CD8-positive, alpha-beta memory T cell (primary cell): ENCODE data around the gene SOAT1. TPM values are rescaled to one million over a fixed set of nuclear protein-coding genes. Genes with fewer than 3 reads are reported as not detected.

ENCODE experiments used
- CTCF ChIA-PET: fragments of 350-600 bp; sonication (Branson Sonifier 250); formaldehyde crosslinking; loops from one replicate; lab custom pipeline; 2021; ENCODE audit warnings: antibody characterized with exemption; lab: Charles Lee
- POLR2A ChIA-PET: fragments of 350-600 bp; sonication (Branson Sonifier 250); formaldehyde crosslinking; loops from one replicate; lab custom pipeline; 2021; ENCODE audit warnings: antibody characterized with exemption; lab: Charles Lee
- DNase-seq, 5 donors: peaks; one replicate each; pipeline versions ENCODE4 v3.0.0 to v3.0.0-alpha.2; 2020 to 2022; ENCODE audit warnings: mixed read lengths in 1 of 5
- H3K27ac ChIP-seq: one replicate; pipeline ENCODE4 v1.7.0; 2013; ENCODE audit warnings: low read depth, mild to moderate bottlenecking, low read length, moderate library complexity
- H3K27me3 ChIP-seq: 2 replicates; pipeline ENCODE4 v1.7.0; 2013; ENCODE audit warnings: low read length, mild to moderate bottlenecking; ENCODE audit not compliant: insufficient read depth, poor library complexity, severe bottlenecking
- H3K36me3 ChIP-seq: 2 replicates; pipeline ENCODE4 v1.7.0; 2013; ENCODE audit warnings: mild to moderate bottlenecking, low read length, moderate library complexity; ENCODE audit not compliant: insufficient read depth
- H3K4me1 ChIP-seq: 2 replicates; pipeline ENCODE4 v1.7.0; 2013; ENCODE audit warnings: mild to moderate bottlenecking, low read length, moderate library complexity; ENCODE audit not compliant: insufficient read depth
- H3K4me3 ChIP-seq: 2 replicates; pipeline ENCODE4 v1.7.0; 2013; ENCODE audit warnings: mild to moderate bottlenecking, low read length
- H3K9me3 ChIP-seq: 2 replicates; pipeline ENCODE4 v1.7.0; 2013; ENCODE audit warnings: mild to moderate bottlenecking, low read length
- H3K27ac Mint-ChIP-seq, 8 donors: one replicate each; pipeline ENCODE4 v1.8.0; 2020 to 2021; ENCODE audit warnings: mixed read lengths in 8 of 8, mild to moderate bottlenecking in 6 of 8, inconsistent platforms in 3 of 8, moderate library complexity in 3 of 8
- H3K27me3 Mint-ChIP-seq, 2 donors: one replicate each; pipeline ENCODE4 v1.8.0; 2020 to 2021; ENCODE audit warnings: mixed read lengths in 2 of 2, mild to moderate bottlenecking in 1 of 2, moderate library complexity in 1 of 2
- H3K36me3 Mint-ChIP-seq, 3 donors: one replicate each; pipeline ENCODE4 v1.8.0; 2020 to 2021; ENCODE audit warnings: mixed read lengths in 3 of 3, inconsistent platforms in 1 of 3, mild to moderate bottlenecking in 1 of 3
- H3K4me1 Mint-ChIP-seq, 3 donors: one replicate each; pipeline ENCODE4 v1.8.0; 2020 to 2021; ENCODE audit warnings: mixed read lengths in 3 of 3, inconsistent platforms in 1 of 3, mild to moderate bottlenecking in 1 of 3
- H3K4me3 Mint-ChIP-seq, 7 donors: one replicate each; pipeline ENCODE4 v1.8.0; 2020 to 2021; ENCODE audit warnings: mixed read lengths in 7 of 7, mild to moderate bottlenecking in 6 of 7, moderate library complexity in 4 of 7, inconsistent platforms in 2 of 7
- H3K9me3 Mint-ChIP-seq, 5 donors: one replicate each; pipeline ENCODE4 v1.8.0; 2020 to 2022; ENCODE audit warnings: mixed read lengths in 5 of 5, mild to moderate bottlenecking in 3 of 5, moderate library complexity in 2 of 5, inconsistent platforms in 1 of 5
- polyA plus RNA-seq: library from polyadenylated mRNA; unstranded; fragments of 300-500 nt; fragmentation: Illumina TruSeq; gene quantifications from one replicate; pipeline ENCODE4 v1.2.3, GENCODE V29; 2021
- total RNA-seq, 2 experiments: library from RNA; stranded (reverse); gene quantifications; one replicate each; pipeline ENCODE4 v1.2.3, GENCODE V29; 2021

Gene SOAT1
- total and polyA plus RNA-seq, 3 experiments from 2014 or later = 66.0 to 85.6 (median 66.0) TPM

DNA sequence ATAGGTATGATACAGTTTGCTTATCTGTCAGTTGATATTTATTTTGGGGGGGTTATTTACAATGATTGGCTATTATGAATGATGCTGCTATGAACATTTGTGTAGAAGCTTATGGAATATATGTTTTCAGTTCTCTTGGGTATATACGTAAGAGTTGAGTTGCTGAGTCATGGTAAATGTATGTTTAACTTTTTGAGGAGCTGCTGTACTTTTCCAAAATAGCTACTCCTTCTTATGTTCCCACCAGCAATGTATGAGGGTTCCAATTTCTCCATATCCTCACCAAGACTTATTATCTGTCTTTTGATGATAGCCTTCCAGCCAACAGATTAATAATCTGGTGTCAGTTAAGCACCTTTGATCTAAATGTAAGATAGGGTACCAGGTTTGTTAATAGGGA is 11.9 kb downstream of the SOAT1 start:
- Histone ChIP-seq H3K4me3 (no peak overlapping the region), H3K27me3 (no peaks in the 10 kb centered on the region), H3K36me3 (peaks cover 22% of the 10 kb centered on the region), H3K9me3 (no peaks in the 10 kb centered on the region), H3K4me1 (peaks cover 15% of the 10 kb centered on the region), H3K27ac (no peak overlapping the region)
- H3K36me3 Mint-ChIP-seq = peaks cover 0 to 69% (median 20%) of the 10 kb centered on the region in 3 donors
- H3K9me3 Mint-ChIP-seq = no peaks in the 10 kb centered on the region
- H3K27ac Mint-ChIP-seq = peak overlapping the region in 3 of 8 donors; percentile 19 to 56 (median 55)
- H3K4me3 Mint-ChIP-seq = no peak overlapping the region
- peaks cover 38 to 62% (median 61%) of the 10 kb centered on the region in 3 donors for H3K4me1 Mint-ChIP-seq
- no peak for DNase-seq
- no peaks in the 10 kb centered on the region for H3K27me3 Mint-ChIP-seq
- ChIA-PET CTCF (no interaction called here), POLR2A (no interaction called here)

DNA sequence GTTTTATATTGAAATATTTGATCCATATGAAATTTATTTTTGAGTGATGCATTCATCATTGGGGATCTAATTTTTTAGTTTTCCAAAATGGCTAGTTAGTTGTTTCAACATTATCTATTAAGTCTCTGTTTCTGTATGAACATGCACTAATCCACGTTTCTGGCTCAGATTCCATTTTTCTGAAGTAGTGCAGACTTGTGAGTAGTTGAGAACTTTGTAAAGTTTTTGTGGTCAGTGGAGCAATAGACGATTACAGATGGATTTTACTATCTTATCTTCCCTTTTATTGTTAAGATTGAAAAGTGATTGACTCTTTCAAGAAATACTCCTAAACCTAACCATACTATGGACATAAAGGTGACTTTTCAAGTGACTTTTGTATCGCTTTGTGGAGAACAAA is 16.7 kb downstream of the SOAT1 start:
- H3K27ac Mint-ChIP-seq = peak overlapping the region in 2 of 8 donors; percentile 38 to 66
- CTCF ChIA-PET = no interaction called here

DNA sequence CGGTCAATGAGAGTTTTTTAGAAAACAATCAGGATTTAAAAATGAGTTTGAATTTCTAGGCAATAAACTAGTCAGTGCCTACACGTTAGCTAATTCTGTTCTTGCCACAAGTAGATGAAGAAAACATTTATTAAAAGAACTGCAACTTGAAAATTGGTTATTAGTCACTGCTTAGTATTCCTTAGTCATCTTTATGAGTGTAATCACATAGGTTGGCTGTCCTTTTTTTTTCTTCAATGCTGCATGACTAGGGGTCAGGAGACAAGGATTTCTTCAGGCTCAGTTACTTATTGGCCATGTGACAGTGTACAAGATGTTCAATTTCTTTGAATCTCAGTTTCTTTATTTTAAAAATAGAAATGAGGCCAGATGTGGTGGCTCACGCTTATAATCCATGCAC is 17.1 kb downstream of the SOAT1 start:
- Histone ChIP-seq H3K9me3 (no peaks in the 10 kb centered on the region), H3K4me1 (peaks cover 5% of the 10 kb centered on the region), H3K36me3 (peaks cover 12% of the 10 kb centered on the region), H3K27ac (no peak overlapping the region), H3K27me3 (no peaks in the 10 kb centered on the region), H3K4me3 (no peak overlapping the region)
- DNase-seq = no peak
- Mint-ChIP-seq H3K27ac (peak overlapping the region in 1 of 8 donors; percentile 43), H3K36me3 (peaks cover 0 to 62% (median 23%) of the 10 kb centered on the region in 3 donors), H3K4me3 (no peak overlapping the region), H3K9me3 (no peaks in the 10 kb centered on the region), H3K27me3 (peaks cover 0 to 1% of the 10 kb centered on the region in 2 donors), H3K4me1 (peaks cover 42 to 58% (median 56%) of the 10 kb centered on the region in 3 donors)
- CTCF ChIA-PET = no interaction called here
- POLR2A ChIA-PET = interaction anchor here (1.6 kb wide), 1 partner anchor 17 kb away, joined by 3 read pairs; the partner anchor contains the start of gene SOAT1

More for the DNA sequence above, 16.7 kb downstream of the SOAT1 start:
- peaks cover 0 to 65% (median 24%) of the 10 kb centered on the region in 3 donors for H3K36me3 Mint-ChIP-seq
- peaks cover 0 to 1% of the 10 kb centered on the region in 2 donors for H3K27me3 Mint-ChIP-seq
- Histone ChIP-seq H3K27me3 (no peaks in the 10 kb centered on the region), H3K9me3 (no peaks in the 10 kb centered on the region), H3K36me3 (peaks cover 15% of the 10 kb centered on the region), H3K27ac (no peak overlapping the region), H3K4me3 (no peak overlapping the region), H3K4me1 (peaks cover 6% of the 10 kb centered on the region)
- H3K4me1 Mint-ChIP-seq = peaks cover 44 to 60% (median 57%) of the 10 kb centered on the region in 3 donors
- no peak overlapping the region for H3K4me3 Mint-ChIP-seq
- DNase-seq = no peak
- no peaks in the 10 kb centered on the region for H3K9me3 Mint-ChIP-seq
- POLR2A ChIA-PET = interaction anchor here (1.6 kb wide), 1 partner anchor 17 kb away, joined by 3 read pairs; the partner anchor contains the start of gene SOAT1

DNA sequence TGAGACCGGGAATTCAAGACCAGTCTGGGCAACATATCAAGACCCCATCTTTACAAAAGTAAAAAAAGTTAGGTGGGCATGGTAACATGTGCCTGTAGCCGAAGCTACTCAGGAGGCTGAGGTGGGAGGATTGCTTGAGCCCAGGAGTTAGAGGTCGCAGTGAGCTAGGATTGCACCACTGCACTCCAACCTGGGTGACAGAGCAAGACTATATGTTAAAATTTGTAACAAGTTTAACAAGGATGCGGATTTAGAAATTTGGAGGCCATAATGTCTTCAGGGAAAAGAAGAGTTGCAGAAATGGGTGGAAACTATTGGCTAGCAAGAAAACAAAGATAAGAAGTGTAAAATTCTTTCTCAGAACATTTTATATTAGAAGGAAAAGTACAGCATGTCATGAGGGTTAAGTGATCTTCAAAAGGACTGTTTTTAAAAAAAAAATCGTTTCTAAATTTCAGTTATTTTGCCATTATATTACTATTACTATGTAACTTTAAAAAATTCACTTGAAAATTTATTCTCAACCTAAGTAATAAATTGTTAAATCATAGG is 17.6 kb downstream of the SOAT1 start:
- Histone ChIP-seq H3K27ac (no peak overlapping the region), H3K9me3 (no peaks in the 10 kb centered on the region), H3K36me3 (peaks cover 11% of the 10 kb centered on the region), H3K4me1 (peaks cover under 1% of the 10 kb centered on the region), H3K4me3 (no peak overlapping the region), H3K27me3 (no peaks in the 10 kb centered on the region)
- H3K27ac Mint-ChIP-seq = peak overlapping the region in 2 of 8 donors; percentile 43 to 81
- peaks cover 0 to 1% of the 10 kb centered on the region in 2 donors for H3K27me3 Mint-ChIP-seq
- POLR2A ChIA-PET = interaction anchor here (1.6 kb wide), 1 partner anchor 18 kb away, joined by 3 read pairs; the partner anchor contains the start of gene SOAT1
- CTCF ChIA-PET = no interaction called here
- no peak for DNase-seq
- H3K9me3 Mint-ChIP-seq = no peaks in the 10 kb centered on the region
- peaks cover 0 to 60% (median 18%) of the 10 kb centered on the region in 3 donors for H3K36me3 Mint-ChIP-seq
- no peak overlapping the region for H3K4me3 Mint-ChIP-seq
- peaks cover 37 to 58% (median 55%) of the 10 kb centered on the region in 3 donors for H3K4me1 Mint-ChIP-seq

DNA sequence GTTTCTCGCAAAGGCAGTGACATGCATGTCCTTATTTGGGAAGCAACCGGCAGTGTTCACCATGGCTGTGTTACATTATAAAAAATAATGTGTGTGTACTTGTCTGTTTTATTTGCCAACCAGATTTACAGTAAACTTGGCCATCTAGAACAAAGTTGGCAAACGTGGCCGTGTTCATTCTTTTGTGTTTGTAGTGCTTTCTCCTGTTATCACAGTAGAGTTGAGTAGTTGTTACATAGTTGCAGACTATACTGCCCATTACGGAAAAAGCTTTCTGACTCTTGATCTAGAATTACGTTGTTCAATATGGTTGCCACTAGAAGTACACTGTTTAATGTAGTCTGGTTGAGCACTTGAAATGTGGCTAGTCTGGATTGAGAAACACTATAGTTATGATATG is 19.4 kb downstream of the SOAT1 start:
- Histone ChIP-seq H3K4me3 (no peak overlapping the region), H3K4me1 (no peaks in the 10 kb centered on the region), H3K27ac (no peak overlapping the region), H3K9me3 (no peaks in the 10 kb centered on the region), H3K27me3 (no peaks in the 10 kb centered on the region), H3K36me3 (peaks cover 3% of the 10 kb centered on the region)
- DNase-seq = no peak
- POLR2A ChIA-PET = no interaction called here
- Mint-ChIP-seq H3K27me3 (peaks cover 0 to 1% of the 10 kb centered on the region in 2 donors), H3K4me1 (peaks cover 33 to 65% (median 57%) of the 10 kb centered on the region in 3 donors), H3K4me3 (no peak overlapping the region), H3K36me3 (peaks cover 0 to 50% (median 11%) of the 10 kb centered on the region in 3 donors), H3K9me3 (no peaks in the 10 kb centered on the region), H3K27ac (no peak overlapping the region)
- CTCF ChIA-PET = no interaction called here

DNA sequence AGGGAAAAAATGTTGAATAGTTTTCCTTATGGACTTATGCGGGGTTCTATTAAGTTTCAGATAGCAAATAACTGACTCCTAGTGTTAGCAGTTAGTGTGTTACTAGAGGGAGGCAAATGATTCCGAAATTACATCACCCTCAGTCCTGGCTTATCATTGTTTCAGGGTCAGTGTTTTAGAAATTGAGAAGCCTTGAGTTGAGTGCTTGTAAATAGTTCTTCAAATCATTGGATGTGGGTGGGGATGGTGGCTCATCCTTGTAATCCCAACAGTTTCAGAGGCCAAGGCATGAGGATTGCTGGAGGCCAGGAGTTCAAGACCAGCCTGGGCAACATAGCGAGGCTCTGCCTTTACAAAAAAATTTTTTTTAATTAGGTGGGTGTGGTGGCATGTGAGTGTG is 21.3 kb downstream of the SOAT1 start:
- H3K4me1 Mint-ChIP-seq = peaks cover 43 to 77% (median 68%) of the 10 kb centered on the region in 3 donors
- H3K27ac Mint-ChIP-seq = peak overlapping the region in 2 of 8 donors; percentile 26 to 40
- H3K4me3 ChIP-seq = no peak overlapping the region
- DNase-seq = no peak
- no peak overlapping the region for H3K27ac ChIP-seq
- no peaks in the 10 kb centered on the region for H3K9me3 ChIP-seq
- H3K9me3 Mint-ChIP-seq = no peaks in the 10 kb centered on the region
- peaks cover 3 to 52% (median 10%) of the 10 kb centered on the region in 3 donors for H3K36me3 Mint-ChIP-seq
- CTCF ChIA-PET = no interaction called here
- POLR2A ChIA-PET = no interaction called here
- H3K27me3 Mint-ChIP-seq = peaks cover 0 to 1% of the 10 kb centered on the region in 2 donors
- no peak overlapping the region for H3K4me3 Mint-ChIP-seq
- no peaks in the 10 kb centered on the region for H3K4me1 ChIP-seq
- no peaks in the 10 kb centered on the region for H3K27me3 ChIP-seq
- H3K36me3 ChIP-seq = peaks cover 3% of the 10 kb centered on the region

DNA sequence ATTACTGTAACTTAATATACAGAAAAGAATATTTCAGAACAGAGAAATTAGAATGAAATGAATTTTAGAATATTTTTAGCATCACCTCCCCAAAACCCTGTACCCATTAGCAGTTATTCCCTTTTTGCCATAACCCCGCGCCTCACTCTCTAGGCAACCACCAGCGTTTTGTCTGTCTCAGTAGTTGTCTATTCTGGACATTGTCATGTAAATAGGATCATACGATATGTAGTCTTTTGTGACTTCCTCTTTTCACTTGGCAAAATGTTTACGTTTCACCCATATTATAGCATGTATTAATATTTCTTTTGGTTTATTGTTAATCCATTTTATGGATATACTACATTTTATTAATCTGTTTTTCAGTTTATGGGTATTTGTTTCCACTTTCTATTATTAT is 24.9 kb downstream of the SOAT1 start:
- Mint-ChIP-seq H3K9me3 (no peaks in the 10 kb centered on the region), H3K36me3 (peaks cover 14 to 55% (median 16%) of the 10 kb centered on the region in 3 donors), H3K27me3 (no peaks in the 10 kb centered on the region), H3K4me3 (no peak overlapping the region), H3K27ac (peak overlapping the region in 4 of 8 donors; percentile 31 to 82 (median 44)), H3K4me1 (peaks cover 40 to 74% (median 73%) of the 10 kb centered on the region in 3 donors)
- CTCF ChIA-PET = no interaction called here
- DNase-seq = no peak
- H3K4me3 ChIP-seq = no peak overlapping the region
- H3K4me1 ChIP-seq = peaks cover 7% of the 10 kb centered on the region
- H3K27me3 ChIP-seq = no peaks in the 10 kb centered on the region
- H3K9me3 ChIP-seq = no peaks in the 10 kb centered on the region
- POLR2A ChIA-PET = no interaction called here
- H3K36me3 ChIP-seq = no peaks in the 10 kb centered on the region
- no peak overlapping the region for H3K27ac ChIP-seq

DNA sequence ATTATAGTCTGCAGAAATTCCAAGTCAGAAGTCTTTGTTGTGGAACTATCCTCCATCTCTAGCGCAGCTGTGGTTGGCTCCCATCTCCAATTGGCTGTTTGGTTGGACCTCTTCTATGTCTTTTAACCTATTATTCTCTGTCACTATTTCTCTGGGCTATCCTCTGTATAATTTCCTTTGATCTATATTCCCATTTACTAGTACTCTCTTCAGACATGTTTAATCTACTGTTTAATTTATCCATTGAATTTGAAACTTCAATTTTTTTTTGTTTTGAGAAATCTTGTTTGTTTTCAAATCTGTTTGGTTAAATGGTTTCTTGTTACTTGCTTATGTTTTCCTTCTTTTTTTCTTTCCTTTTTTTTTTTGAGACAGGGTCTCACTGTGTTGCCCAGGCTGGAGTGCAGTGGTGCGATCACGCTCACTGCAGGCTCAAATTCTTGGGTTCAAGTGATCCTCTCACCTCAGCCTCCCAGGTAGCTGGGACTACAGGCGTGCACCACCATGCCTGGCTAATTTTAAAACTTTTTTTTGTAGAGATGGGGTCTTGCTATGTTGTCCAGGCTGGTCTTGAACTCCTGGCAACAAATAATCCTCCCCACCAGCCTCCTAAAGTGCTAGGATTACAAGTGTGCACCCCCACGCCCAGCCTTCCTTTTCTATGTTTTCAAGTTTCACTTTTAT is 28.1 kb downstream of the SOAT1 start:
- H3K36me3 ChIP-seq = peaks cover 1% of the 10 kb centered on the region
- ChIA-PET POLR2A (no interaction called here), CTCF (no interaction called here)
- Mint-ChIP-seq H3K27me3 (no peaks in the 10 kb centered on the region), H3K36me3 (peaks cover 23 to 69% (median 24%) of the 10 kb centered on the region in 3 donors), H3K27ac (peak overlapping the region in 2 of 8 donors; percentile 25 to 38), H3K9me3 (no peaks in the 10 kb centered on the region), H3K4me3 (no peak overlapping the region), H3K4me1 (peaks cover 33 to 65% (median 57%) of the 10 kb centered on the region in 3 donors)
- H3K4me1 ChIP-seq = peaks cover 7% of the 10 kb centered on the region
- H3K27ac ChIP-seq = no peak overlapping the region
- no peak for DNase-seq
- H3K9me3 ChIP-seq = no peaks in the 10 kb centered on the region
- H3K4me3 ChIP-seq = no peak overlapping the region
- H3K27me3 ChIP-seq = no peaks in the 10 kb centered on the region
